Testis (tissue), 3 donors: ENCODE results near the gene DHX34. TPM values are rescaled to one million over a fixed set of nuclear protein-coding genes. Genes with fewer than 3 reads are reported as not detected.

Experiments
- DNase-seq: peaks from one replicate; pipeline ENCODE4 v3.0.0-alpha.2; 2019
- H3K27ac ChIP-seq, 2 donors: fragments of 200-600 bp; sonication (generic); one replicate each; pipeline ENCODE4 v1.5.1; 2019
- H3K27me3 ChIP-seq: fragments of 200-600 bp; sonication (generic); one replicate; pipeline ENCODE4 v1.5.1; 2019
- H3K36me3 ChIP-seq: fragments of 200-600 bp; sonication (generic); one replicate; pipeline ENCODE4 v1.5.1; 2017; ENCODE audit warnings: low read depth; ENCODE audit errors: missing control alignments
- H3K4me1 ChIP-seq: fragments of 200-600 bp; sonication (generic); one replicate; pipeline ENCODE4 v1.5.1; 2019
- H3K4me3 ChIP-seq, 2 donors: fragments of 200-600 bp; sonication (generic); one replicate each; pipeline ENCODE4 v1.5.1; 2017 to 2019
- H3K9me3 ChIP-seq: fragments of 200-600 bp; sonication (generic); one replicate; pipeline ENCODE4 v1.5.1; 2017
- CTCF ChIP-seq, 3 experiments: fragments of 450-650 bp in 2 of 3; fragments of 200-600 bp in 1 of 3; sonication (generic) in 1 of 3; IDR thresholded peaks; one replicate each; pipeline ENCODE4 v1.5.1; 2016 to 2019; ENCODE audit warnings: antibody characterized with exemption in 3 of 3, mild to moderate bottlenecking in 2 of 3, moderate library complexity in 1 of 3
- POLR2A ChIP-seq: fragments of 450-650 bp; IDR thresholded peaks from one replicate; pipeline ENCODE4 v1.6.1; 2017; ENCODE audit warnings: antibody characterized with exemption, mild to moderate bottlenecking, moderate library complexity
- WGBS, 2 donors: methylation state at CpG; one replicate each; pipeline ENCODE4 v1.1.5; 2018; 5-methylcytosine and 5-hydroxymethylcytosine counted together
- intact Hi-C: fragments of 100-400 bp; cut with DNase I; formaldehyde crosslinking; loops from one replicate; pipeline ENCODE4 v1.15.1; 2023; ENCODE audit warnings: low total_unique reads
- polyA plus RNA-seq: library from polyadenylated mRNA; stranded (reverse); fragments of 350-450 nt; fragmentation: Illumina TruSeq; extraction: RNeasy Lipid Tissue Mini Kit (QIAGEN cat#74804); gene quantifications from one replicate; pipeline ENCODE4 v1.2.3, GENCODE V29; 2014; ENCODE audit warnings: low read depth, low replicate concordance; ENCODE audit not compliant: insufficient read depth
- total RNA-seq, 2 donors: library from RNA; depleted of rRNA; stranded (reverse); fragments of >200 nt; gene quantifications; one replicate each; pipeline ENCODE4 v1.2.3, GENCODE V29; 2016

Gene DHX34
- total and polyA plus RNA-seq, 3 donors from 2014 or later = 55.1 to 102 (median 67.5) TPM

- Histone ChIP-seq H3K4me3 (no peak overlapping the region), H3K27me3 (no peaks in the 10 kb centered on the region), H3K4me1 (peaks cover 3% of the 10 kb centered on the region), H3K27ac (no peak overlapping the region), H3K36me3 (no peaks in the 10 kb centered on the region), H3K9me3 (no peaks in the 10 kb centered on the region)
- intact Hi-C loops = no loop called here
- no peak for DNase-seq
- TF ChIP-seq POLR2A = no peak
- TF ChIP-seq CTCF (IDR thresholded peaks at IDR 0.05) = no peak
- 30 to 36% methylated on average over 11 to 16 of the region's 16 CpGs for WGBS, 2 donors
Observed at GRCh38 chr19:47421244-47421786, 72.2 kb downstream of the DHX34 start.

GRCh38 chr19:47421844-47422395 is 72.8 kb downstream of the DHX34 start:
- no peak for DNase-seq
- no peaks in the 10 kb centered on the region for H3K9me3 ChIP-seq
- intact Hi-C loops = no loop called here
- H3K4me3 ChIP-seq = no peak overlapping the region
- no peaks in the 10 kb centered on the region for H3K27me3 ChIP-seq
- TF ChIP-seq POLR2A (no peak), CTCF (IDR thresholded peaks at IDR 0.05) (no peak)
- WGBS, 2 donors = 13 to 32% methylated on average over 30 to 31 of the region's 31 CpGs
- no peaks in the 10 kb centered on the region for H3K36me3 ChIP-seq
- peaks cover 3% of the 10 kb centered on the region for H3K4me1 ChIP-seq
- H3K27ac ChIP-seq = no peak overlapping the region

- WGBS, 2 donors = 13 to 23% methylated on average over 1 of the region's 1 CpG
- Histone ChIP-seq H3K27me3 (no peaks in the 10 kb centered on the region), H3K36me3 (no peaks in the 10 kb centered on the region), H3K4me3 (no peak overlapping the region), H3K9me3 (no peaks in the 10 kb centered on the region), H3K27ac (no peak overlapping the region), H3K4me1 (peaks cover 6% of the 10 kb centered on the region)
- intact Hi-C loops = no loop called here
- no peak for DNase-seq
- TF ChIP-seq POLR2A = no peak
- TF ChIP-seq CTCF (IDR thresholded peaks at IDR 0.05) = no peak
Observed at GRCh38 chr19:47422417-47423163, 73.5 kb downstream of the DHX34 start.

- H3K9me3 ChIP-seq = no peaks in the 10 kb centered on the region
- H3K27ac ChIP-seq = no peak overlapping the region
- 30 to 34% methylated on average over 19 of the region's 19 CpGs for whole genome bisulfite sequencing, 2 donors
- H3K4me3 ChIP-seq = no peak overlapping the region
- no peaks in the 10 kb centered on the region for H3K27me3 ChIP-seq
- DNase-seq = no peak
- intact Hi-C loops = no loop called here
- no peak for TF ChIP-seq CTCF (IDR thresholded peaks at IDR 0.05)
- TF ChIP-seq POLR2A = no peak
- peaks cover 7% of the 10 kb centered on the region for H3K4me1 ChIP-seq
- no peaks in the 10 kb centered on the region for H3K36me3 ChIP-seq
Observed at GRCh38 chr19:47423203-47423882, 74.2 kb downstream of the DHX34 start.
